ENCODE results near the gene TTC33. TPM values are rescaled to one million over a fixed set of nuclear protein-coding genes. Genes with fewer than 3 reads are reported as not detected.
"Not testable (repeated sequence)": the region's sequence is repeated elsewhere in the genome, so short reads cannot be mapped to it uniquely, and the experiment has no call there.

The TTC33 gene
- total RNA-seq, 1 donor from 2014 or later, result 14.8 TPM

DNA sequence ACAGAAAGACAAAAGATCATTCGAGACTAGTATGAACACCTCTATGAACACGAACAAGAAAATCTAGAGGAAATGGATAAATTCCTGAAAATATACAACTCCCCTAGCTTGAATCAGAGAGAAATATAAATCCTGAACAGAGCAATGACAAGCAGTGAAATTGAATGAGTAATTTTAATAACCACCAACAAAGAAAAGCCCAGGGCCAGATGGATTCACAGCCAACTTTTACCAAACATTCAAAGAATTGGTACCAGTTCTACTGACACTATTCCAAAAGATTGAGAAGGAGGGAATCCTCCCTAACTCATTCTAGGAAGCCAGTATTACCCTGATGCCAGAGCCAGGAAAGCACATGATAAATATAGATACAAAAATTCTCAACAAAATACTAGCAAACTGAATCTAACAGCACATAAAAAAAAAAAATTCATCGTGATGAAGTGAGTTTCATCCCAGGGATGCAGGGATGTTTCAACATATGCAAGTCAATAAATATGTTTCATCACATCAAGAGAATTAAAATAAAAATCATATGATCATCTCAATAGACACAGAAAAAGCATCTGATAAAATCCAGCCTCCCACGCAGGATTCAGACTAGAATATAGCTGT, 101.3 kb downstream of the TTC33 start:
- no peak for DNase-seq (ENCODE audit: low read depth, low spot score)

DNA sequence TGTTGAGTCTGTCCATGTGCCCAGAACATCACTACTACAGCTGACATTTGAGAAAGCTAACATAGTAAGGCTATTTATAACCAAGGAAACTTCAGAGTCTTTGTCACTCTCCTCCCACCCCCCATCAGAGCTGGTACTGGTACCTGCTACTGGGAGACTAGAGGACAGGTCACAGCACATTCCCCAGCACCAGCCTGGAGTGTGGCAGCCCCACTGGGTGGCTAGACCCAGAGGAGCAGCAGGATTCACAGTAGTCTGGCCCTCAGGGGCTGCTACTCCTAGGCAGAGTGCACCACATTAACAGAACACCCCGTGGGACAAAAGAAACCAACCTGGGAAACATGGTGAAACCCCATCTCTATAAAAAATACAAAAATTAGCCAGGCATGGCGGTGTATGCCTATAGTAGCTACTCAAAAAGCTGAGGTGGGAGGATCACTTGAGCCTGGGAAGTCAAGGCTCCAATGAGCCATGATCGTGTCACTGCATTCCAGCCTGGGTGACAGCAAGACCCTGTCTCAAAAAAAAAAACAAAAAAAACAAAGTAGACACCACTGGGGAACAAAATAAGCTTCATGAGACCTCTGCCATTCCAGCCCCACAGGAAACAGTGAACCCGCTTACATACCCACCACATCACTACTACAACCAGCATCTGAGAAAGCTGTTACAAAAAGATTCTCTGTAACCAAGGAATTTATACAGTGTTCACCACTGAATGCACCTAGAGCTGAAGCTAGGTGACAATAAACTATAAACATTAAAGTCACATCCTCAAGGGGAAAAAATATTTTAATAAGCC, 102.3 kb downstream of the TTC33 start:
- no peak for DNase-seq (ENCODE audit: low read depth, low spot score)

DNA sequence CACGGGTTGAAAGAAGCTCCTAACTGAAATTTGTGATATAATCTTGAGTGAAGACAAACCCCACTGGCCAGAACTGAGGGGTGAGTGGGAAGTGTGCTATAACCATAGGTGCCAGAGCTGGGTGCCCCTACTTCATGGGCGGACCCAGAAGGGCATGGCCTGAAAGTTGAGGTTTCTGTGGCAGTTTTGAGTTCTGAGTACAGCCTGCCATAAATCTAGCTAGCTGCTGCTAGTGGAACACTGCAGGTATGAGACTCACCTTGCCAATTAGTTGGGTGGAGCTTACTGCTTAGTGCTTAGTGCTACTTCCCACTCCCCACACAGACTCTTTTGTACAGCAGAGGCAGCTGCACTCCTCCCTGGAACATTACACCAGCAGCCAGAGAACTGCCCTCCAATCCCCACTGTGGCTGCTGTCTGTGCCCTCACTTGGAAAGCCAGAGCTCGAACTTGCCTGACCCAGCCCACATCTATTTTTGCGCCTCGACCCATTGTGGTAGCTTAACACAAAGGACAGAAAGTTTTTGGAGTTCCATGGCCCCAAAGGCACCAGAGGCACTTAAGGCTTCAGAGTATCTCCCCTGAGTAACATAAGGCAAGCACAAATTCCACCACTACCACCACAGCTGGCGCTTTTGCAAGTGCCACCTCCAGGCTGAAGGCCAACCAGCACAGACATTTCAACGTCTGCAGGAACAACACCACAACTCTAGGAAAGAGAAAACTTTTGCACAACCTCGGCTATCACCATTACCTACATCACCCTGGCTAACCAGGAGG, 103.1 kb downstream of the TTC33 start:
- no peak for DNase-seq (ENCODE audit: low read depth, low spot score)

DNA sequence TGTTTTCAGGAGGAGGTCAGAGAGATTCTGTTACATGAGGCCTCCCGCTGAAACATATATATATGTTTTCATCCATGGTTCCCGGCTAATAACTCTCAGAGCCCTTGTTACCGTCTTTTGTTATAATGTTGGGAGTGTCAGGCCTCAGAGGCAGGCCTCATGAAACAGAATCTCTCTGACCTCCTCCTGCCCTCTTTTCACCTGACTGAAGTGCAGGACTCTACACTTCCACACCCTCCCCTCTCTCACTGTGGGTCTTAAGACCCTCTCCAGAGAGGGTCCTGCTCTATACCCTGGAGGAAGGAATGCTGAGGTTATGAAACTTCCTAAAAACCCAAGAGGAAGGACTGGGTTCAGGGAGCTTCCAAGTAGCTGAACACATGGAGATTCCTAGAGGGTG, 104.6 kb downstream of the TTC33 start:
- DNase-seq (ENCODE audit: low read depth, low spot score), result no peak

DNA sequence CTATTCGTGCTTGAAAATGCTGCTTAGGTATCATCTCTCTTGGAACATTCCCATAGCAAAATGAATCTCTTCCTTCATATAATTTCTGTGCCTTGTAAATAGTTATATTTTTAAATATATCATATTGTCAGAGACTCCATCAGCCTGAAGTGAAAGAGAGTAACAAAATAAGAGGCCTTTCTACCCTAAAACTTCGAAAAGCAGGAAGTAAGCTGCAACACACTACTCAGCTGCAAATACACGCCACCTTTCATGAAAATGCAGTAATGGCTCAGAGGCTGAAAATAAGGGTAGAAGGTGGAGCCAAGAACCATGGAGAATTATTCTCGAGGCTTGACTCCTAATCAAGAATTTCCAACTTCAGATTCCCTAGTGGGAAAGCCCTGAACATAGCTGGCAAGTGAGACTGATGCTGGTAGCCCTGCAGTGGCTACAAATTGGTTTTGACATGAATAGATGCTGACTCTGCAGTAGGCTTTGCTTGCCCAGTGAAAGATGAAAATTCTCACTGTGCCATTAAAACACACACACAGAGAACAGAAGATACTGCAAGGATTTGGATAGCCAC, 106.2 kb downstream of the TTC33 start:
- no peak for DNase-seq (ENCODE audit: low read depth, low spot score)

DNA sequence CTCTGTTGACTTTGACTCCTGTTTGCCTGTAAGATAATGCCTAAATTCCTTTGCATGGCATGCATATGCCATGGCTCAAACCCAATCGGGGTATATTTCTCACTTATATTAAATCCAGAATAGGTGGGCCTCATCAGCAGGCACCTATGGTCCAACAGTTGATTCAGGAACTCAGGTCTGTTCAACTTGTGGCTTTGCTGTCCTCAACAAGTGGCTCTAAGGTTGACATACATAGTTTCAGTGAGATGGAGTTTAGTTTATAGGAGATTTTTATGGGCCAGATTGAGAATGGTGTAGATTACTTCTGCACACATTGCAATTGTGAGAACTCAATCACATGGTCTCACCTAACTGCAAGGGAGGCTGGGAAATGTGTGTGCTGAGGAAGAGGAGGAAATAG, 107.6 kb downstream of the TTC33 start:
- no peak for DNase-seq (ENCODE audit: low read depth, low spot score)

DNA sequence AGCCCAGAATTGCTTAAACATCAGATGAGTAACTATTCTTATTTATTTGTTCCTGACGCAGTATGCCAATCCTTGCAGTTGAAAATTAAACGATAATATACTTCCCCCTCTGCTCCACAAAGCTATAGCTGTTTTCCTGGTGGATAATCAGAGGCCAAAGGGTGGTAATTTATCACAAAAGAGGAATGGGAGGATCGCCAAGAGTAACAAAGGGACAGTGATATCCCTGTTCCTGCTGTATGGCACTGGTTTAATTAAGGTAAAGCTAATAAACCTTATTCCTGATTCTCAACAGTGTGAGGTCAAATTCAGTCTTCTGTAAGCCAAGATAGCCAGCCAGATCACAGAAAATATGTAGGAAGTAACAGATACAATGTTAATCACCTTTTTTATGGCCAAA, 109.5 kb downstream of the TTC33 start:
- DNase-seq (ENCODE audit: low read depth, low spot score), result no peak

DNA sequence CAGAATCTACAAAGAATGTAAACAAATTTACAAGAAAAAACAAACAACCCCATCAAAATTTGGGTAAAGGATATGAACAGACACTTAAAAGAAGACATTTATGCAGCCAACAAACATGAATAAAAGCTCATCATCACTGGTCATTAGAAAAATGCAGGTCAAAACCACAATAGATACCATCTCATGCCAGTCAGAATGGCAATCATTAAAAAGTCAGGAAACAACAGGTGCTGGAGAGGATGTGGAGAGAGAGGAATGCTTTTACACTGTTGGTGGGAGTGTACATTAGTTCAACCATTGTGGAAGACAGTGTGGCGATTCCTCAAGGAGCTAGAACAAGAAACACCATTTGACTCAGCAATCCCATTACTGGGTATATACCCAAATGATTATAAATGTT, 116.2 kb downstream of the TTC33 start:
- not testable (repeated sequence) for DNase-seq (ENCODE audit: low read depth, low spot score)

DNA sequence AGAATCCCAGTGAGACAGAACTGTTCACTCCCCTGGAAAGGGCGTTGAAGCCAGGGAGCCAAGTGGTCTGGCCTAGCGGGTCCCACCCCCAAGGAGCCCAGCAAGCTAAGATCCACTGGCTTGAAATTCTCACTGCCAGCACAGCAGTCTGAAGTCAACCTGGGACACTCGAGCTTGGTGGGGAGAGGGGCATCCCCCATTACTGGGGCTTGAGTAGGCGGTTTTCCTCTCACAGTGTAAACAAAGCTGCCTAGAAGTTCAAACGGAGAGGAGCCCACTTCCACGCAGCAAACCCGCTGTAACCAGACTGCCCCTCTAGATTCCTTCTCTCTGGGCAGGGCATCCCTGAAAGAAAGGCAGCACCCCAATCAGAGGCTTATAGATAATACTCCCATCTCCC, 121.2 kb downstream of the TTC33 start:
- DNase-seq (ENCODE audit: low read depth, low spot score), result no peak

DNA sequence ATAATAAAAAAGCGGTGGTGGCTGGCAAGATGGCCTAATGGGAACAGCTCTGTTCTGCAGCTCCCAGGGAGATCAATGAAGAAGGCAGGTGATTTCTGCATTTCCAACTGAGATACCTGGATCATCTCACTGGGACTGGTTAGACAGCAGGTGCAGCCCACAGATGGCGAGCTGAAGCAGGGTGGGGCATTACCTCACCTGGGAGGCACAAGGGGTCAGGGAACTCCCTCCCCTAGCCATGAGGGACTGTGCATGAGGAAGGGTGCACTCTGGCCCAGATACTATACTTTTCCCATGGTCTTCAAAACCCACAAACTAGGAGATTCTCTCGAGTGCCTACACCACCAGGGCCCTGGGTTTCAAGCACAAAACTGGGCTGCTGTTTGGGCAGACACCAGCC, 121.6 kb downstream of the TTC33 start:
- no peak for DNase-seq (ENCODE audit: low read depth, low spot score)

DNA sequence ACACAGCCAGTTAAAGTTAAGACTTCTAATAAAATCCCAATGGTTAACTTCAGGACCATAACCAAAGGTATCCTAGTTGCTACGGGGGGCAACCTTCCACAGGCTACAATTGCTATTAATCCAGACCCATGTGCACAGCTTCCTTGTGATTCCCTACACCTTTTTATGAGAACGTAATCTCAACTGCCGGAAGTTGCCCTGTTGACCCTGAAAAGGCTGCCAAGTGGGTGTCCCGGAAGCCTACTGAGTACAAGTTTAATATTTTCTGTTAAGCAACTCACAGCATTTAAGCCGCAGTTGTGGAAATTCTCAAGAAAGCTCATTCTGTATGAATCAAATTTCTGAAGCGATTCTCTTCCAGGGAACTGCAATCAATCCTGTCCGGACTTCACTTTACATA, 124.5 kb downstream of the TTC33 start:
- no peak for DNase-seq (ENCODE audit: low read depth, low spot score)

DNA sequence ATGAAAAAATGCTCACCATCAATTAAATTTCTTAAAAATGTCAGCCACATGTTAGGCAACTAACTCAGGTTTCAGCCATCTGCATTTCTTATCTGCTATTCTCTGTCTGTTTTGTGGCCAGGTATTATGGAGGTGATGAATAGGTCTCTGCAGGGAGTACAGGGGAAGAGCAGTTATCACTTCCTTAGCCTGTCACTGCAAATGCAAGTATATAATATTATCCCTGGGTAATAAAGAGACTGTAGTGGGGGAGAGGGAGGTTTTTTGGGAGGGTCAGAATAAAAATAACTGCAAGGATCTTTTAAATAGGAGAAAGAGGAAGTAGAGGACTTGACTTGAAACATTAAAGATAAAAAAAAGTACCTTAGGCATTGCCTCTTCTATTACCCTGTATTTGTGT, 125.6 kb downstream of the TTC33 start:
- no peak for DNase-seq (ENCODE audit: low read depth, low spot score)

DNA sequence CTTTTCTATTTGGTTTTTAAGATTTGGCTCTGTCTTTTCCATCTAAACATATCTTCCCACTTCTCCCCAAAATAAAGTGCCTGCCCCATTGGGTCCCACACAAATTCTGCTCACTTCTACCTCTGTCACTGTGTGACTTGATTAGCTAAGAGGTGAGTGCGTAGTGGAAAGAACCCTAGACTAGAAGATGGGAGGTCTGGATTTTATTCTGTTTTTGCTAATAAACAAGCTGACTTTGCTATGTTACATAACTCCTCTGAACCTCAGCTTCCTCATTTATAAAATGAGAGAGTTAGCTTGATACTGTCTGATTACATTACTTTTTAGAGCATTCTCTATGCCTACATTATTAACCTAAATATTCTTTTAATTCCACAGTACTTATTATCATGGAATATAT, 127.4 kb downstream of the TTC33 start:
- no peak for DNase-seq (ENCODE audit: low read depth, low spot score)

DNA sequence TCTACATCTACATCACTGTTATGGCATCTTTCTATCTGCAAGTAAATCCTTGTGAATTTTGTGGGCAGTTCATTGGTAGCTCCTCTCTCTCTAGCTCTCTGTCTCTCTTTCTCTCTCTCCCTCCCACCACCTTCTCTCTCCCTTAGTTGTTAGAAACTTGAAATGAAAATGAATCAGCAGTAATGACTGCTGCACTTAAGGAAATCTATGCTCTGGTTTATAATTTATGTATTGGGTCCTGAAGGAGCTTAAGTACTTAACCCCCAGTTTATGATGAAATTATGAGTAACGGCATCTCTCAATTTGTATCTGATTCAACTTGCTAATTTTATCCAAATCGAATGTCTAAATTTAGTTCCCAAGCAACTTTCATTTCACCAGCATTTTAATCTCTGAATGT, 128.1 kb downstream of the TTC33 start:
- no peak for DNase-seq (ENCODE audit: low read depth, low spot score)

DNA sequence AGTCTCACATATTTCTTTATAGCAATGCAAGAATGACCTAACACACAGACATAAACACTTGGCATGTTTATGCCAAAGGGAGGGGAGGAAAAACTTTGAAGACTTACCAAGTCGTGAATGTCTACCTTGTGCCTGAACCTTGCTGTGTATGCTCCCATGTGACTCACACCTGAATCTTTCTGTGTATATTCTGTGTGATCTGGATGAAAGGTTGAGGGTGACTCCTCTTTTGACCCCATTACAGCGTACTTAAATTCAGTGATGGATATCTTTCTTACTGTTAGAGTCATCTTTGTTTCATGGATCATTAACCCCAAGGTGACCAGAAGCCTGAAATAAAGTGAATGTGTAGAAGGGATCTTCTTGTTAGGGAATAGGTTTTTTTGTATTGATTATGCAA, 129.0 kb downstream of the TTC33 start:
- no peak for DNase-seq (ENCODE audit: low read depth, low spot score)

DNA sequence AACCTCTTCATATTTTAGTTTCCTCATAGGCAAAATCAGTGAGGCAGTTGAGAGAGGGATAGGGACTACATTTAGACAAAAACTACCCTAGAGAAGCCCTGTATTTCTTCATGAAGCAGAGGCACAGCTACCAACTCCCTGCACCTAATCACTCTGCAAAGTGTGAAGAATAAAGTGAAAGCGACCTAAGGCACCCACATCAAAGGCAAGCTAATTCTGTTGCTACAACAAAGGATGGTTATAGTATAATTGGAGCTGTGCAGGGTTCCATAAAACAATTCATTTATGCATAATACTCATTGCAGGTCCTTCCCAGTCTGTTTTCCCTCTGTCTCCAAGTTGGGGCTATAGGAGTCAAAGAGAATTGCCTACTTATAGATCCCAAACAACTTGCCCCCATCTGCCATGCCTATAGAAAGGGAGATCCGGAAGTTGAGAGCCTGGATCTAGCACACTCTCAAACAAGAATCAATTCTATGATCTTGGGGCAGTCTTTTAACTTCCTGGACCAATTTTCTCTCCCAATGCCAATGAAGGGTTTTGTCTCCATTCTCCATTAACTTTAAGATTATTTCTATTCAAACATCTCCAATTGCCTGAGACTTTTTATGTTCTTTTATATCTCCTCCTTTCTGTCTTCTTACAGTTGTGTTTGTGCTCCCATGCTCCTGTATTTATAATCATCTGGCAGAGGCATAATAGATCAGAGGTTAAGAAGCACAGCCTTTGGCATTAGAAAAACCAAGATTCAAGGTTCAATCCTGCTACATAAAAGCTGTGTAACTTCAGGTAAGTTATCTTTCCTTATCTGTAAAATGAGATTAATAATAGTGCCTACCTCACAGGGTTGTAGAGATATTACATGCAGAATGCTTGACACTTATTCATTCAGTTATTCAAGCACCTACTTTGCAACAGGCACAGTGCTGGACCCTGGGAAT, 132.0 kb downstream of the TTC33 start:
- no peak for DNase-seq (ENCODE audit: low read depth, low spot score)

DNA sequence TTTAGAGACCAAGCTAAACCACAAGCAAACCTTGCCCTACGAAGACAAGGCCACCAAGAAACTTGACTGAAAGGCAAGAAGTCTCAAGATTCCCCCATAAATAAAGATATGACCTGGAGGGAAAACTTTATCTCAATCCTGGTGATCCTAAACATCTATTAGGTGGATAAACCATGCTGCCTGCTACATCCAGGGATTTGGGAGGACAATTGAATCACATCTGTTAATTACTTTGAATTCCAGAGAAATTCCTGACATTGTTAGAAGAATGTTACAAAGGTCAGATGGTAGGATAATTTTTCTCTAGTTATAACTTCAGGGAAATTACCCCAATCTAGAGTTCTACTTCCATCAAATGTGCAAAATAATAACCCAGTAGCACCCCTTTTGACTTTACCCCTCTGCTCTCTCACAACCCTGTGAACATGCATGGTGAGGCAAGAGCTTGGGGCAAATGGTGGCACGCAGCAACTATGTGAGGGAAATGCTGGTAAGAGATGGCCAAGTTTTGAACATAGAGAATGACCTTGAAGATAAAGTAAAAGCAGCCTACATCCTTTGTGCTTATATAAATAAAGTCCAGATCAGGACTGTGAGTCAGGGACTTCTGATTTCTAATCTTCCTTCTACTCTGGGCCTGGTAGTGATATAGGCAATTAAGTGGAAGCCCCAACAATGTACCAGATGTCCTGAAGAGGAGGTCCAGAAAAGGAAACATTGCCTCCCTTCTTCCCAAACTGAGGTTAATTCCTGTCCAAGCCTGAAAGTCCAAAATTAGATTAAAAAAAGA, 133.1 kb downstream of the TTC33 start:
- DNase-seq (ENCODE audit: low read depth, low spot score), result no peak

DNA sequence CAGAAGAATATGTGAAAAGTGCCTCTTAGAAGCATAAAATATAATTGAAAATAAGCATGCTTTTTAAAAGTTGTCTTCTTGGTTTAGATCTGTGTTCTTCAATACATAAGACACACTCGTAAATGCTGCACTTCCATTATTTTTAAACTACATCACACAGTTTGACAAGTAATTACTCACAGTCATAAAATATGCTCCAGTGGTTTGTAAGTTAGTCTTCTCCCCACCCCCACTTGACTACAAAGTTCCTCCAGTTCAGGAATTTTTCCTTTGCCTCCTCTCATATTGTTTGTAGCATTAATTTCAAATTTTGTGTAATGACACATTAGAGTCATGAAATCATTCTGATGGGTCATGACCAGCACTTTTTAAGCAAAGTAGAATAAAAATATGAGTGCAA, 136.3 kb downstream of the TTC33 start:
- no peak for DNase-seq (ENCODE audit: low read depth, low spot score)

DNA sequence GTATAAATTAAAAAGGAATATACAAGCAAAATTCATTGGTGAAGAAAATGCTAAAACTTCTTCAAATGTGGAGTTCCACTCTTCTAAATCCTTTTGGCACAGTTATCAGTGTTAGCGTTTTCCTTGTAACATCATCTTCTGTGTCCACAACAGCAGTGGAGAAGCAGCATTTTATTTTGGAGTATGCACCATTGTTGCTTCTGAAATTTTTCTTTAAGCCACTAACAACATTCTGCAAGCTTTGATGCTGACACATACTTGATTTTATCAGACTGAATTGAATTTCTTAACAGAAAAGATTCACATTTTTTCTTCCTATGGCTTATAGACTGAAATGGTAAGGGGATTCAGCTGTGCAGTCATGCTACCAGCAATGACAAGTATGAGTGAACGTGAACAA, 136.8 kb downstream of the TTC33 start:
- DNase-seq (ENCODE audit: low read depth, low spot score), result no peak

DNA sequence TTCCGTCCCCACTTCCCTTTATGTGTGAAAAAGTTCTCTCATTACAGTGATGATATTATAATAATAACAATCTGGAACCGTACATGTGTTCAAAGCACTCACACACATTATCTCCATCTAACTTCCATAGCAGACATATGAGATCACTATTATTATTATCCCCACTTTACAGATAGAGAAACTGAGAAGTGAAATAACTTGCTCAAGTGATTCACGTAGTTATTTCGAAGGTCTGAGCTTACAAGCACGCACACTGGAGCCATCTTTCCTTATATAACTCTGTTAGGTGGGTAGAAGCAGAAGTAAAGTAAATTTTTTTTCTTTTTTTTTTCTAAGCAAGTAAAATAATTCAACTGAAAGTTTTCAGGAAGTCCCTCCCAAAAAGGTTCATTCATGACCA, 139.0 kb downstream of the TTC33 start:
- DNase-seq (ENCODE audit: low read depth, low spot score), result no peak

All from pulmonary artery endothelial cell (primary cell).